HEK293 (cell line): Measurements from ENCODE around the gene TNMD.

Experiments used
- CTCF ChIA-PET: fragments of 350-600 bp; formaldehyde crosslinking; extraction: SDS; loops from one replicate; lab custom pipeline; 2021; ENCODE audit warnings: antibody characterized with exemption; lab: Yijun Ruan, JAX
- POLR2A ChIA-PET: fragments of 300-600 bp; formaldehyde crosslinking; extraction: SDS; loops from one replicate; lab custom pipeline; 2020; ENCODE audit warnings: antibody characterized with exemption, inconsistent platforms; lab: Yijun Ruan, JAX
- H3K27ac ChIP-seq: fragments of 200-500 bp; sonication (Bioruptor generic); 2 replicates; pipeline ENCODE4 v1.5.1; 2014; ENCODE audit warnings: low read depth, low read length, control low read depth, inconsistent platforms; ENCODE audit errors: extremely low read depth
- H3K36me3 ChIP-seq, 2 experiments: fragments of 200-500 bp in 1 of 2; sonication (Bioruptor generic) in 1 of 2; 1 replicate in 1 of 2; 2 replicates in 1 of 2; pipeline ENCODE4 v1.5.1; 2014 to 2017; ENCODE audit warnings: inconsistent platforms in 2 of 2, low read length in 2 of 2; ENCODE audit not compliant: control insufficient read depth in 2 of 2, insufficient read depth in 1 of 2
- H3K4me1 ChIP-seq: fragments of 200-500 bp; sonication (Bioruptor generic); 2 replicates; pipeline ENCODE4 v1.5.1; 2014; ENCODE audit warnings: mild to moderate bottlenecking, low read length, inconsistent platforms; ENCODE audit not compliant: control insufficient read depth, insufficient read depth
- H3K4me3 ChIP-seq: 2 replicates; pipeline ENCODE4 v1.5.1; 2011; ENCODE audit warnings: low read depth, mild to moderate bottlenecking, control low read depth, low read length, moderate library complexity
- H3K9me3 ChIP-seq: fragments of 200-500 bp; sonication (Bioruptor generic); 2 replicates; pipeline ENCODE4 v1.5.1; 2014; ENCODE audit warnings: low read depth, low read length, inconsistent platforms; ENCODE audit not compliant: control insufficient read depth, insufficient read depth
- FEZF1 ChIP-seq: fragments of 450-650 bp; formaldehyde crosslinking; IDR thresholded peaks from 2 replicates; pipeline ENCODE4 v1.5.1; 2016; ENCODE audit warnings: missing biosample characterization, missing genetic modification characterization
- GLI4 ChIP-seq: fragments of 450-650 bp; formaldehyde crosslinking; IDR thresholded peaks from 2 replicates; pipeline ENCODE4 v1.5.1; 2016; ENCODE audit warnings: missing biosample characterization, missing genetic modification characterization
- MZF1 ChIP-seq: fragments of 450-650 bp; formaldehyde crosslinking; IDR thresholded peaks from 2 replicates; pipeline ENCODE4 v1.5.1; 2017; ENCODE audit warnings: missing biosample characterization, missing genetic modification characterization, borderline replicate concordance
- PRDM6 ChIP-seq: fragments of 450-650 bp; formaldehyde crosslinking; IDR thresholded peaks from 2 replicates; pipeline ENCODE4 v1.5.1; 2017; ENCODE audit warnings: missing biosample characterization, missing genetic modification characterization
- SCRT1 ChIP-seq: fragments of 450-650 bp; formaldehyde crosslinking; IDR thresholded peaks from 2 replicates; pipeline ENCODE4 v1.5.1; 2016; ENCODE audit warnings: missing biosample characterization, missing genetic modification characterization, borderline replicate concordance
- TRIM28 ChIP-seq: IDR thresholded peaks from 2 replicates; pipeline ENCODE4 v1.6.1; 2011; ENCODE audit warnings: low read length, control low read depth, borderline replicate concordance
- ZBTB49 ChIP-seq: fragments of 450-650 bp; formaldehyde crosslinking; IDR thresholded peaks from 2 replicates; pipeline ENCODE4 v1.5.1; 2016; ENCODE audit warnings: missing biosample characterization, missing genetic modification characterization, low read depth
- ZBTB7A ChIP-seq: fragments of 450-650 bp; formaldehyde crosslinking; IDR thresholded peaks from 2 replicates; pipeline ENCODE4 v1.5.1; 2016; ENCODE audit warnings: low read depth, missing biosample characterization, missing genetic modification characterization
- ZFP3 ChIP-seq: fragments of 450-650 bp; formaldehyde crosslinking; IDR thresholded peaks from 2 replicates; pipeline ENCODE4 v1.5.1; 2016; ENCODE audit warnings: low read depth, missing biosample characterization, missing genetic modification characterization
- ZNF112 ChIP-seq: fragments of 450-650 bp; formaldehyde crosslinking; IDR thresholded peaks from 2 replicates; pipeline ENCODE4 v1.5.0; 2017; ENCODE audit warnings: missing biosample characterization, missing genetic modification characterization
- ZNF341 ChIP-seq: fragments of 450-650 bp; formaldehyde crosslinking; IDR thresholded peaks from 2 replicates; pipeline ENCODE4; 2016; ENCODE audit warnings: low read depth, missing biosample characterization, missing genetic modification characterization
- ZNF518A ChIP-seq: fragments of 450-650 bp; formaldehyde crosslinking; conservative IDR thresholded peaks from 2 replicates; pipeline ENCODE4 v1.5.1; 2016; ENCODE audit warnings: low read depth, missing biosample characterization, missing genetic modification characterization
- ZNF600 ChIP-seq: fragments of 450-650 bp; formaldehyde crosslinking; IDR thresholded peaks from 2 replicates; pipeline ENCODE4 v1.5.1; 2016; ENCODE audit warnings: missing biosample characterization, missing genetic modification characterization
- ZNF777 ChIP-seq: fragments of 450-650 bp; formaldehyde crosslinking; IDR thresholded peaks from 2 replicates; pipeline ENCODE4 v1.5.1; 2017; ENCODE audit warnings: missing biosample characterization, missing genetic modification characterization, borderline replicate concordance
- TF ChIP-seq, protein P1 (sequence below): fragments of 450-650 bp; formaldehyde crosslinking; IDR thresholded peaks from 2 replicates; pipeline ENCODE4 v1.5.1; 2016; ENCODE audit warnings: missing biosample characterization, missing genetic modification characterization
- TF ChIP-seq, protein P2 (sequence below): fragments of 450-650 bp; formaldehyde crosslinking; IDR thresholded peaks from 2 replicates; pipeline ENCODE4 v1.5.1; 2016; ENCODE audit warnings: missing biosample characterization, missing genetic modification characterization, borderline replicate concordance

TNMD gene

DNA sequence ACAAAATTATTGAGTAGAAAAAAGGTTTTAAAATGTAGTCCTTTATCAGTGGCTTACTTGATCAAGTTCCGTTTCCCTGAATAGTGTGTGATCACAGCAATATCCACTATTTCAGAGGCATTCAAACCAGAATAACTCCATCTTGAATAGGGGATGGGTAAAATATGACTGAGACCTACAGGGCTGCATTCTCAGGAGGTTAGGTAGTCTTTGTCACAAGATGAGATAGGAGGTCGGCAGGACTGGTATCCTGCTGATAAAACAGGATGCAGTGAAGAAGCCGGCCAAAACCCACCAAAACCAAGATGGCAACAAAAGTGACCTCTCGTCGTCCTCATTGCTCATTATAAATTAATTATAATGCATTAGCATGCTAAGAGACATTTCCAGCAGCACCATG is 27.2 kb downstream of the TNMD start:
- CTCF ChIA-PET = interaction anchor here (0.6 to 1.2 kb wide), 3 partner anchors 30 to 244 kb away, joined by 3 to 6 read pairs (median 5); no protein-coding TSS in a partner anchor

DNA sequence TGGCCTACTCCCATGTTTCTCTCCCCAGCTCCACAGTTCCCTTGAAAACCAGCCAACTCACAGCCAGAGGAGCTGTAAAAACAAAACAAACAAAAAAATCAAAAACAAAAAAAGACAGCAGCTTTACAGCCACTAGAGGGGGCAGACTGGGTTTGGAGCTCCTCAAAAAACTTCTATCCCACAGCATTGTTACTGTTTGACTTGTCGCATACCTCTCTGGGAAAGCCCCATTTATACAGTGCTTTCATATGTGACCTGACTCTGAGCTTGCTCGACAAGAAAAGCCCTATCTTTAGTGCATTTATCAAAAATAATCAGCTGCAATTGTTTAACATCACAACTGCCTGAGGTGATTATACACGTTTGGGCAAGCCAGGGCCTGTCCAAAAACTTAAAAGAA is 30.3 kb downstream of the TNMD start:
- Histone ChIP-seq H3K4me3 (no peak overlapping the region), H3K27ac (no peak overlapping the region), H3K36me3 (no peaks in the 10 kb centered on the region), H3K9me3 (no peaks in the 10 kb centered on the region), H3K4me1 (no peaks in the 10 kb centered on the region)
- CTCF ChIA-PET = interaction anchor here (0.6 to 1.8 kb wide), 13 partner anchors 11 to 204 kb away, joined by 3 to 10 read pairs (median 5); partner anchors contain the start of genes SRPX2 and TSPAN6
- TF ChIP-seq ZBTB7A (tag by site-specific recombination) (no peak), TRIM28 (peak; percentile 71; the same call in 1 of the 2 replicates), SCRT1 (tag by site-specific recombination) (no peak), ZNF777 (tag by site-specific recombination) (no peak), FEZF1 (tag by site-specific recombination) (peak; percentile 20; the same call in 1 of the 2 replicates), ZNF600 (tag by site-specific recombination) (no peak), ZFP3 (tag by site-specific recombination) (0 out of 2 replicates have a peak, but pooled peaks have one; percentile 44), ZNF341 (tag by site-specific recombination) (no peak), PRDM6 (tag by site-specific recombination) (peak; percentile 60), ZNF112 (tag by site-specific recombination) (no peak), GLI4 (no peak)
- TF ChIP-seq, protein P1, sequence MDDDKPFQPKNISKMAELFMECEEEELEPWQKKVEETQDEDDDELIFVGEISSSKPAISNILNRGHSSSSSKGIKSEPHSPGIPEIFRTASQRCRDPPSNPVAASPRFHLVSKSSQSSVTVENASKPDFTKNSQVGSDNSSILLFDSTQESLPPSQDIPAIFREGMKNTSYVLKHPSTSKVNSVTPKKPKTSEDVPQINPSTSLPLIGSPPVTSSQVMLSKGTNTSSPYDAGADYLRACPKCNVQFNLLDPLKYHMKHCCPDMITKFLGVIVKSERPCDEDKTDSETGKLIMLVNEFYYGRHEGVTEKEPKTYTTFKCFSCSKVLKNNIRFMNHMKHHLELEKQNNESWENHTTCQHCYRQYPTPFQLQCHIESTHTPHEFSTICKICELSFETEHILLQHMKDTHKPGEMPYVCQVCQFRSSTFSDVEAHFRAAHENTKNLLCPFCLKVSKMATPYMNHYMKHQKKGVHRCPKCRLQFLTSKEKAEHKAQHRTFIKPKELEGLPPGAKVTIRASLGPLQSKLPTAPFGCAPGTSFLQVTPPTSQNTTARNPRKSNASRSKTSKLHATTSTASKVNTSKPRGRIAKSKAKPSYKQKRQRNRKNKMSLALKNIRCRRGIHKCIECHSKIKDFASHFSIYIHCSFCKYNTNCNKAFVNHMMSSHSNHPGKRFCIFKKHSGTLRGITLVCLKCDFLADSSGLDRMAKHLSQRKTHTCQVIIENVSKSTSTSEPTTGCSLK (tag by site-specific recombination) = no peak
- TF ChIP-seq, all 188 proteins: peak for 4
- POLR2A ChIA-PET = interaction anchor here (0.5 to 1.4 kb wide), 3 partner anchors 21 to 205 kb away, joined by 4 to 6 read pairs (median 4); partner anchors contain the start of genes CSTF2 and TSPAN6

More for the DNA sequence above, 27.2 kb downstream of the TNMD start:
- Histone ChIP-seq H3K4me3 (no peak overlapping the region), H3K36me3 (no peaks in the 10 kb centered on the region), H3K27ac (no peak overlapping the region), H3K9me3 (no peaks in the 10 kb centered on the region), H3K4me1 (no peaks in the 10 kb centered on the region)
- POLR2A ChIA-PET = no interaction called here
- TF ChIP-seq, protein P2, sequence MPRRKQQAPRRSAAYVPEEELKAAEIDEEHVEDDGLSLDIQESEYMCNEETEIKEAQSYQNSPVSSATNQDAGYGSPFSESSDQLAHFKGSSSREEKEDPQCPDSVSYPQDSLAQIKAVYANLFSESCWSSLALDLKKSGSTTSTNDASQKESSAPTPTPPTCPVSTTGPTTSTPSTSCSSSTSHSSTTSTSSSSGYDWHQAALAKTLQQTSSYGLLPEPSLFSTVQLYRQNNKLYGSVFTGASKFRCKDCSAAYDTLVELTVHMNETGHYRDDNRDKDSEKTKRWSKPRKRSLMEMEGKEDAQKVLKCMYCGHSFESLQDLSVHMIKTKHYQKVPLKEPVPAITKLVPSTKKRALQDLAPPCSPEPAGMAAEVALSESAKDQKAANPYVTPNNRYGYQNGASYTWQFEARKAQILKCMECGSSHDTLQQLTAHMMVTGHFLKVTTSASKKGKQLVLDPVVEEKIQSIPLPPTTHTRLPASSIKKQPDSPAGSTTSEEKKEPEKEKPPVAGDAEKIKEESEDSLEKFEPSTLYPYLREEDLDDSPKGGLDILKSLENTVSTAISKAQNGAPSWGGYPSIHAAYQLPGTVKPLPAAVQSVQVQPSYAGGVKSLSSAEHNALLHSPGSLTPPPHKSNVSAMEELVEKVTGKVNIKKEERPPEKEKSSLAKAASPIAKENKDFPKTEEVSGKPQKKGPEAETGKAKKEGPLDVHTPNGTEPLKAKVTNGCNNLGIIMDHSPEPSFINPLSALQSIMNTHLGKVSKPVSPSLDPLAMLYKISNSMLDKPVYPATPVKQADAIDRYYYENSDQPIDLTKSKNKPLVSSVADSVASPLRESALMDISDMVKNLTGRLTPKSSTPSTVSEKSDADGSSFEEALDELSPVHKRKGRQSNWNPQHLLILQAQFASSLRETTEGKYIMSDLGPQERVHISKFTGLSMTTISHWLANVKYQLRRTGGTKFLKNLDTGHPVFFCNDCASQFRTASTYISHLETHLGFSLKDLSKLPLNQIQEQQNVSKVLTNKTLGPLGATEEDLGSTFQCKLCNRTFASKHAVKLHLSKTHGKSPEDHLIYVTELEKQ = no peak
- no peak for TF ChIP-seq MZF1 (tag by site-specific recombination)

GRCh38 chrX:100623001-100623400 is 38.3 kb downstream of the TNMD start:
- CTCF ChIA-PET = no interaction called here
- TF ChIP-seq ZBTB49 (tag by site-specific recombination) (no peak), ZNF518A (tag by site-specific recombination) (no peak)

More at GRCh38 chrX:100623001-100623400, 38.3 kb downstream of the TNMD start:
- Histone ChIP-seq H3K36me3 (no peaks in the 10 kb centered on the region; a peak in 1 of 3 replicates), H3K4me3 (no peak overlapping the region), H3K4me1 (no peaks in the 10 kb centered on the region), H3K9me3 (no peaks in the 10 kb centered on the region), H3K27ac (no peak overlapping the region)
- POLR2A ChIA-PET = no interaction called here
